ENCODE data around the gene TMPRSS9. TPM values are rescaled to one million over a fixed set of nuclear protein-coding genes. Genes with fewer than 3 reads are reported as not detected.
"Not testable (repeated sequence)": the region's sequence is repeated elsewhere in the genome, so short reads cannot be mapped to it uniquely, and the experiment has no call there.

TMPRSS9 gene
- total RNA-seq, 2 donors from 2014 or later, result not detected

DNA sequence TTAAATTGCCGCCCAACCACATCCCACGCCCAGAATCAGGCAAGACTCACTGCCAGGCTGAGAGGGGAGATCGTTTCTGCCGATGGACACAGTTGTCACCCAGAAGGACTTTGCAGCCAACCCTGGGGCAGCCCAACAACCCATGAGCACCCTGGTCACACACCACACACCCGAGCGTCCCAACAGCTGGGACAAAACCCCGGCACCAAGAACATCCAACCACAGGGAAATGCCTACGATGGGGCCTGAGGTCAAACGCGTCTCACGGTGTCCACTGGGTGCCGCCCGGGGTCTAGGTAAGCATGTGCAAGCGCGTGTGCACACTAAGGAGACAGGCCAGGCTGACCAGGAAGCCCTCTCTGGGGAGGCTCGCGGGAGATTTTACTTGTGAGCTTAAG lies 83.7 kb downstream of the TMPRSS9 start:
- intact Hi-C loops (cut with DNase I), result no loop called here
- no peak for DNase-seq (ENCODE audit: low spot score)

DNA sequence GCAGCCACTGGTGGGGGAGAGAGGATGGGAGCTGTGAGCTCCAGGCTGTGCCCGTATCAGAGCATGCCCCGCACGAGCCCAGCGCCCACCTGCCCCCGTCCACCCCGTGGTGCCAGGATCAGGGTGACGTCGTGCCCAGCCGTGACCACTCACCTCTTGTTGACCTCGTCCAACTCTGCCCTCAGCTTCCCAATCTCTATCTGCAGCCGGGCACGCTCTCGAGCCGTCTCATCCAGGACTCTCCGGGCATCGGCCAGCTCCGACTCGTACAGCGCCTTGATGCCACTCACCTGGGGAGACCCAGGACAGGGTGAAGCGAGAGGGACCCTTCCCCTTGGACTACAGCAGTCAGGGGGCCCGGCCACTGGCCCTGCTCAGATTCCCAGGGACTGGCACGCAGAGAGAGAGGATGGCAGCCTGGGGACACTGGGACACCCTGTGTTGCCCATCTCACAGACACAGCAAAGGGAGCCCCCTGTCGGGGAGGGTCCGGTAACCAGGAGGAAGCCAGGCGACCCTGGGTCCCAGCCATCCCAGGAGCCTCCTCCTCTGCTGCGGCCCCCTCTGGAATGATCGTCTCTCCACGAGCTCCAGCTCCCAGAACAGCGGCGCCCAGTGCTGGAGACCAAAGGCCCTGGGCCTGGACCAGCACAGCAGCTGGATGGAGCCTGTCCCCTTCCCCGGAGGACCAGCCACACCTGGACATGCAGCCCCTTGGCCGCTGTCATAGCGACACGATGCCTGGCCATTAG lies 84.4 kb downstream of the TMPRSS9 start:
- intact Hi-C loops (cut with DNase I), result no loop called here

DNA sequence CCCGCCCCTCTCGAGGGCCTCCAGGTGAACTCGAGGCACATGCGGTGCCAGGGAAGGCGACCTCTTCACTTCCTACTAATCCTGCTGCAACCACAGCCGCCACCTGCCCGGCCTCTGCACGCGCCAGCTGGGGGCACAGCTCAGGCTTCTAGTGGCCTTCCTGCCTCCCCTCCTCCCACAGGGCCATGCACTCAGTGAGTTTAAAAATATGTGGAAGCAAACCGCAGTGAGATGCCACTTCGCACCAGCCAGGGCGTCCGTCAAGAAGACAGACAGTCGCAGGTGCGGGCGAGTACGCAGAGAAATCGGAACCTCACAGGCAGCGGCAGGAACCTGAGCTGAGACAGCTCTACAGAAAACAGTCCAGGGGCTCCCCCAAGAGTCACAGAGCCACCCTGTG lies 86.3 kb downstream of the TMPRSS9 start:
- no peak for DNase-seq (ENCODE audit: low spot score)

More for the DNA sequence above, 84.4 kb downstream of the TMPRSS9 start:
- peak; percentile 79 for DNase-seq (ENCODE audit: low spot score)

DNA sequence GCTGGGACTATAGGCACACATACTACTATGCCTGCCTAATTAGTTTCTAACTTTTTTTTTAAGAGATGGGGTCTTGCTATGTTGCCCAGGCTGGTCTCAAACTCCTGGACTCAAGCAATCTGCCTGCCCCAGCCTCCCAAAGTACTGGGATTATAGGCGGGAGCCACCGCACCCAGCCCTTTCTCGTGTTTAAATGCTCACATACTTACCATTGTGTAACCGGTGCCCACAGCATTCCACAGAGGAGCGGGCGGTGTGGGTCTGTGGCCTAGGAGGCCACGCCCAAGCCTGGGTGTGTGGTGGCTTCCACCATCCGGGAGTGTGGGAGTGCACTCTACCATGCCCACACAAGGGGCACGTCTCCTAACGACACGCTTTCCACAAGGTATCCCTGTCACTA lies 89.0 kb downstream of the TMPRSS9 start:
- intact Hi-C loops (cut with DNase I), result no loop called here
- DNase-seq (ENCODE audit: low spot score), result no peak

More for the DNA sequence above, 86.3 kb downstream of the TMPRSS9 start:
- intact Hi-C loops (cut with DNase I), result no loop called here

DNA sequence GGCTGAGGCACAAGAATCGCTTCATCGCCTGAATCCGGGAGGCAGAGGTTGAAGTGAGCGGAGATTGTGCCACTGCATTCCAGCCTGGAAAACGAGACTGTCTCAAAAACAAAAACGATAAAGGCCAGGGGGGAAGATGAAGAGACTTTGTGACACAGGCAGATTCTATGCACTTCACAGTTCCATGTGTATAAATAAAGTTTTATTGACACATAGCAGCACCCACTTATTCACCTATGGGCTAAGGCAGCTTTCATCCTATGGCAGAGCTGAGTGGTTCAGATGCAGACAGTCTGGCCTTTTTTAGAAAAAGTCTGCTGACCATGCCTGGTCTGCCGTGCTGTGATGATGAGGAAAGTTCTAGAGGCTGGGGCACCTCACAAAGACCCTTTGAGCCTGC lies 91.1 kb downstream of the TMPRSS9 start:
- intact Hi-C loops (cut with DNase I), result loop anchor here in 1 of 2 donors (5.0 kb wide), 1 partner anchor 1971 kb away; no protein-coding TSS in a partner anchor

DNA sequence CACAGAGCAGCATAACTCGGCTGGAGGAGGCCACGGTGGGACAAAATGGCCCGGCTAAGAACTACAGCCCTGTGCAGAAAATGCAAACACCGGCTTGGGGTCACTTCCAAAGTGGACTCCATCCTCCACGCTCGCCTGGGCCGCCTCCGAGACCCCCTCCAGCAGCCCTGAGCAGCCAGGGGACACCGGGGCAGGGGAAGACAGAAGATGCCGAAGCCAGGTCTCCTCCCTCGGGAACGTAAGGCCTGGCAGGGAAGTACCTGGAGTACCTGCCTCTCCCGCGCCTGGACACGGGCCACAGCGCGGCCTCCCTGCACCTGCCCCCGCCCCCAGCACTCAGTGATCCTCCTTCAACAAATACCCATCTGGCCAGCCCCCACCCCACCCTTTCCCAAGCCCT lies 91.7 kb downstream of the TMPRSS9 start:
- intact Hi-C loops (cut with DNase I), result loop anchor here in 1 of 2 donors (5.0 kb wide), 1 partner anchor 1971 kb away; no protein-coding TSS in a partner anchor
- no peak for DNase-seq (ENCODE audit: low spot score)

More for the DNA sequence above, 91.1 kb downstream of the TMPRSS9 start:
- DNase-seq (ENCODE audit: low spot score), result no peak

DNA sequence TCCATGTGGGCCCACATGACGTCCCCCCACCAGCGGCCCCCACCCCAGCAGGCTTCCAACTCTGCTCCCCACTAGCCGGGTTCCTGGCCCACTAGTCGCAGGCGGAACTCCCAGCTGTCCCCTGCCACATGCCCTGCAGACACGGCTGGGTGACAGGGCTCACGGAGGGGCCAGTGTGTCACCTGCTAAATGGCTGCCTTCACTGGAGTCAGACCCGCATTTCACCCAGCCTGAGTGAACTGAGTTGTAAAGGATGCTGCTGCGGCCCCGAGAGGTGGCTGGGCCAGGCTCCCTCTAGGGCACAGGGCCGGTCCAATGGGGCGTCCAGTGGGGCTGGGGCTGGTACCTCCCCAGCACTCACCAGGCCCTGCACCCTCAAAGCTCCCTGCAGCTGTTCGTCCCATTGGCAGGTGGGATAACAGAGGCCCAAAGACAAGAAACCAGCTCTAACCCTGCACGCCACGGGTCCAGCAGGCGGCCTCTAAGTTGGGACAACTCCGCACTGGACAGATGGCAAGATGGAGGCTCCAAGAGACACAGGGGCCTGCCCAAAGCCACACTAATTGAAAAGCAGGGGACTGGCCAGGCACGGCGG lies 93.5 kb downstream of the TMPRSS9 start:
- intact Hi-C loops (cut with DNase I), result loop anchor here in 1 of 2 donors (5.0 kb wide), 1 partner anchor 1969 kb away; no protein-coding TSS in a partner anchor
- no peak for DNase-seq (ENCODE audit: low spot score)

DNA sequence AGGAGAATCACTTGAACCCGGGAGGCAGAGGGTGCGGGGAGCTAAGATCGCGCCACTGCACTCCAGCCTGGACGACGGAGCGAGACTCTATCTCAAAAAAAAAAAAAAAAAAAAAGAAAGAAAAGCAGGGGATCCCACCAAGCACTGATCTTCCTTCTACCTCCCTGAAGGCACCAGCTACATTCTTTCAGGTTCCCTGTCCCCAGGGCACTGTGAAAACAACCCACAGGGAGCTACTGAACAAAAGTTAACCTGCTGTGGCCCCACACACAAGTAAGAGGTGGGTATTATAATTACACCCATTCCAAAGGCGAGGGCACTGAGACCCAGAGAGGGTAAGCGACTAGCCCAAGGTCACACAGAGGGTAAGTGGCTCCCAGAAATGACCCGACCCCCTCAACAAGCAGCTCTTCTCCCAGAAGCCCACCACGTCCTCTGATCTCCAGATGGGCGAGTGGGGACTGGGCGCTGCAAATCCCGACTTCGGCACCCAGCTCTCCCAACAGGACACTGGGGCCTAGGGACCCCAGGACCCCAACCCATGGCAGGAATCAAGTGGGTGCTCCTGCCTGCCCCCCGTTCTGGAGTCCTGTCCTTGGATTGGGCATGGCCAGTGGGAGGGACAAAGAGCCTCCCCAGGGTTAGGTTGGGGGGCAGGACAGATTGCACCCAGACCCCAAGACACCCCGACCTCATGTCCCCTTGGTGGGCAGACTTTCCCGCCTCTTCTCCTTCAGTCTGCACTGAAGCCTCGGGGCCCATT lies 94.3 kb downstream of the TMPRSS9 start:
- intact Hi-C loops (cut with DNase I), result loop anchor here in 1 of 2 donors (5.0 kb wide), 1 partner anchor 1968 kb away; no protein-coding TSS in a partner anchor
- DNase-seq (ENCODE audit: low spot score), result no peak

DNA sequence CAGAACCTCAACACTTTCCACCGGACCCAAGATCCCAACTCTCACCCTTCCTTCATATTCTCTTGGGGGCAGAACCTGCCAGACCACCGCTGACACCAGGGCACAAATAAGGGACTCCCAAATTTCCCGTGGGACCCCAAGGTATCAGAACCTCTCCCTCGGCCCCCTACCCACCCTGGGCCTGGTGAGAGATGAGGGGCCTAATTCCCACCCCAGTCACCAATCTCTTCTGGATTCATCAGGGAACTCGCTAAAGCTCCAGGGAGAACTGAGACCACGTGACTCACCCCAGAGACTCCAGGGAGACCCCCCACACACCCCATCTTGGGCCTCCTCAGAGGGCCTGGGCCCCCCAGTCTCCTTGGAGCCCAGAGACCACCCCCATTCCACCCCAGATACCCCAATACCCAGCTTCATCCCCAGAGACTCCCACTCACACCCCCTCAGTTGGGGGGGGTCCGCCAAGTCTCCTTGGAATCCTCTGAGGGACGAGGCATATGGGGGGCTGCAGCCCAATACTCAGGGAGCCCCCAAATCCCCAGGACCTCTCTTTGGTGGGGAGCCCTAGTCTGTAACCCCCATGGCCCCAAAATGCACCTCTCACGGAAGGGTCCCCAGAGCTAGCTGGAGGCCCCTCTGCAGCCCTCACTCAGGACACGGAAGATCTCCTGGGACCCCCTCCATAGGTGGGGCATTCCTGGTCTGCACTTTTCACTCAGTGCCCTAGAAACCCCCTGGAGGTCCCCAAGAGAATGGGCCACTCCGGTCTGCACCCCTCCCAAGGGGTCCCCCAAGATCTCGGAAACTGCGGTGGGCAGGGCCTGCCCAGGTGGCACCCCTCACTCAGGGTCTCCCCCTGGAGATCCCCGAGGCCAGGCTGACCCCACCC lies 95.1 kb downstream of the TMPRSS9 start:
- peak; percentile 79 for DNase-seq (ENCODE audit: low spot score)
- intact Hi-C loops (cut with DNase I), result loop anchor here in 1 of 2 donors (5.0 kb wide), 1 partner anchor 1967 kb away; no protein-coding TSS in a partner anchor

DNA sequence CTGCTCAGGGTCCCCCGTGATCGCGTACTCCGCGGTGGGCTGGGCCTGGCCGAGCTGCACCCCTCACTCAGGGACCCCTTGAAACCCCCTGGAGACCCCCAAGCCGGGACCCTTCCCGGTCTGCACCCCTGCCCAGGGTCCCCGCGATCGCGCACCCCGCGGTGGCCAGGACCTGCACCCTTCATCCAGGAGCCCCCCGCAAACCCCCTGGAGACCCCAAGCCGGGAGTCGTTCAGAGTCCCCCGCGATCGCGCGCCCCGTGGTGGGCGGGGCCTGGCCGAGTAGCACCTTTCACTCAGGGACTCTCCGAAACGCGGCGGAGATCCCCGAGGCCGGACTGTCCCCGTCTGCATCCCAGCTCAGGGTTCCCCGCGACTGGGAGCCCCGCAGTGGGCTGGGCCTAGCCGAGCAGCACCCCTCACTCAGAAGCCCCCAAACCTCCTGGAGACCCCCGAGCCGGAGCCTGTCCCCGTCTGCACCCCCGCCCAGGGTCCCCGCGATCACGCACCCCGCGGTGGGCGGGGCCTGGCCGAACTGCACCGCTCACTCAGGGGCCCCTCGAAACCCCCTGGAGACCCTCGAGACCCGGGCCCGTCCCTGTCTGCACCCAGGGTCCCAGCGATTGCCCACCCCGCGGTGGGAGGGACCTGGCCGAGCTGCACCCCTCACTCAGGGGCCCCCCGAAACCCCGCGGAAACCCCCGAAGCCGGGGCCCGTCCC lies 95.9 kb downstream of the TMPRSS9 start:
- intact Hi-C loops (cut with DNase I), result no loop called here
- DNase-seq (ENCODE audit: low spot score), result peak; percentile 84

DNA sequence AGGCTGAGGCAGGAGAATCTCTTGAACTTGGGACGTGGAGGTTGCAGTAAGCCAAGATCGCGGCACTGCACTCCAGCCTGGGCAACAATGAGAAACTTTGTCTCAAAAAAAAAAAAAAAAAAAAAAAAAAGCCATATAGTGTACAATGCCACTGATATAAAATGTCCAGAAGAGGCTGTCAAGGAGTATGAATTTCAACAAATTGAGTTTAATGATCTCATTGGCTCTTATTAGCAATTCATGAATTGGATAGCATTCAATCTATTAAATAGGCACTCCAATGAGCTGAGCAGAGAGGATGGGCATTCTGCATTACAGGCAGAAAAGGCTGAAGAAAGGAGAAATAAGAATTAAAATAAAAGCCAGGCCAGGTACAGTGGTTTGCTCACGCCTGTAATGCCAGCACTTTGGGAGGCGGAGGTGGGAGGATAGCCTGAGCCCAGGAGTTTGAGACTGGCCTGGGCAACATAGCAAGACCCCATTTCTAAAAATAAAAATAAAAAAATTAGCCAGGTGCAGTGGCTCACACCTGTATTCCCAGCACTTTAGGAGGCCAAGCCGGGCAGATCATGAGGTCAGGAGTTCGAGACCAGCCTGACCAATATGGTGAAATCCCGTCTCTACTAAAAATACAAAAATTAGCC lies 97.5 kb downstream of the TMPRSS9 start:
- intact Hi-C loops (cut with DNase I), result no loop called here
- DNase-seq (ENCODE audit: low spot score), result no peak

DNA sequence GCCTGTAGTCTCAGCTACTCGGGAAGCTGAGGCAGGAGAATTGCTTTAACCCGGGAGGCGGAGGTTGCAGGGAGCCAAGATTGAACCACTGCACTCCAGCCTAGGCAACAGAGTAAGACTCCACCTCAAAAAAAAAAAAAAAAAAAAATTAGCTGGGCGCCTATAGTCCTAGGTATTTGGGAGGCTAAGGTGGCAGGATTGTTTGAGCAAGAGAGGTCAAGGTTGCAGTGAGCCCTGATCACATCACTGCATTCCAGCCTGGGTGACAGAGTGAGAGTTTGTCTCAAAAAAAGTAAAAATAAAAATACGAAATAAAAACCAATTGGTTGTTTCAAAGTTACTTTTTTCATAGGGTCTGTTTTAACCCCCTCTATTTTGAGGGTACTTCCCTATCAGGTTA lies 98.0 kb downstream of the TMPRSS9 start:
- DNase-seq (ENCODE audit: low spot score), result no peak
- intact Hi-C loops (cut with DNase I), result no loop called here

DNA sequence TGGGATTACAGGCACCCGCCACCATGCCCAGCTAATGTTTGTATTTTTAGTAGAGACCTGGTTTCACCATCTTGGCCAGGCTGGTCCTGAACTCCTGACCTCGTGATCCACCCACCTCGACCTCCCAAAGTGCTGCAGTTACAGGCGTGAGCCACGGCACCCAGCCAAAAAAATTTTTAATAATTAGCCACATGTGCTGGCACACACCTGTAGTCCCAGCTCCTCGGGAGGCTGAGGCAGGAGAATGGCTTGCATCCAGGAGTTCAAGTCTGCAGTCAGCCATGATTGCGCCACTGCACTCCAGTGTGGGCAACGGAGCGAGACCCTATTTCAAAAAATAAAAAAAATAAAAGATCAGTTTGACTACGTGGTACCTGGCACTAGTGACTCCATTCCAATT lies 98.7 kb downstream of the TMPRSS9 start:
- DNase-seq (ENCODE audit: low spot score); intact Hi-C loops (cut with DNase I): not testable (repeated sequence)

DNA sequence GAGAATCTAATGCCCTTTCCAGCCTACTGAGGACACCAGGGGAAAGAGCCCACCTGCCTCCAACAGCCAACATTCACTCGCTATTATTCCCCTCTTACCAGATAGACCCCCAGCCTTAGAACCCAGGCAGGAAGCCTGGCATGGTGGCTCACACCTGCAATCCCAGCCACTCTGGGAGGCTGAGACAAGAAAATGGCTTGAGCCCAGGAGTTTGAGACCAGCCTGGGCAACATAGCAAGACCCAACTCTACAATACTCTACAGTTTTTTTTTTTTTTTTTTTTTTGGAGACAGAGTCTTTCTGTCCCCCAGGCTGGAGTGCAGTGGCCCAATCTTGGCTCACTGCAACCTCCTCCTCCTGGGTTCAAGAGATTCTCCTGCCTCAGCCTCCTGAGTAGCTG lies 100.2 kb downstream of the TMPRSS9 start:
- intact Hi-C loops (cut with DNase I), result no loop called here

DNA sequence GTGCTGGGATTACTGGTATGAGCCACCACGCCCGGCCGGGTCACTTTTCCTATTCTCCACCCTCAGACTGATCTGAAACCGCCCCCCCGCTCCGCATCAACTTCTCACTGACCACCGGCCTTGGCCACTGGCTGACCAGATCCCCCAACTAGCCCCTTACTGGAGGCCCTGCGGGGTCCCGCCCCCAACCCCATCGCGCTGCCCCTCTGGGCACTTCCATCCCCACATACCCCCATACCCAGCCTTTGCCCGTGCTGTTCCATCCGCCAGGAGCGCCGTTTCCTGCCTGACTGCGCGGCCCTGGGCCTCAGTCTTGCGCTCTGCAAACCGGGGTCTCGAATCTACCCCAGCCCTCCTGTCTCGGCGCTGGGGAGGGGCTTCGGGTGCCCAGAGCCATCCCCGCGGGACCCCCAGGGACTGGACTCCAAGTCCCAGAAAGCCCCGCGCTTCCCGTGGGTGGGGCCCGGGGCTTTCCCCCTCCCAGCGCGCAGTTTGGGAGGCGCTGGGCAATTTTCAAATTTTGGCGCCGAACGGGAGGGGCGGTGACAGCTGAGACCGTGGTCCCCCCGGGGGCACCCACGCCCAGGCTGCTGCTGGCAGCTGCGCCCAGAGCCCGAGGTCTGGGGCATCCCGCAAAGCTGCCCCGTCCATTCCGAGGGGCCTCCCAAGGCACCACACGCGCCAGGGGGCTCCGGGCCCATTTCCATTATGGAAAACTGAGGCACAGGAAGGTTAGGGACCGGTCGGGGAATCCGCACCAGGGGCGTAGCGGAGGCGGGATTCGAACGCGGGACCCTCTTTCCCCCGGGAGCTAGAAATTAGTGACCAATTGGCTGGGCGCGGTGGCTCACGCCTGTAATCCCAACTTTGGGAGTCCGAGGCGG lies 101.9 kb downstream of the TMPRSS9 start:
- peak; percentile 88 for DNase-seq (ENCODE audit: low spot score)
- intact Hi-C loops (cut with DNase I), result no loop called here

More for the DNA sequence above, 100.2 kb downstream of the TMPRSS9 start:
- DNase-seq (ENCODE audit: low spot score), result no peak

DNA sequence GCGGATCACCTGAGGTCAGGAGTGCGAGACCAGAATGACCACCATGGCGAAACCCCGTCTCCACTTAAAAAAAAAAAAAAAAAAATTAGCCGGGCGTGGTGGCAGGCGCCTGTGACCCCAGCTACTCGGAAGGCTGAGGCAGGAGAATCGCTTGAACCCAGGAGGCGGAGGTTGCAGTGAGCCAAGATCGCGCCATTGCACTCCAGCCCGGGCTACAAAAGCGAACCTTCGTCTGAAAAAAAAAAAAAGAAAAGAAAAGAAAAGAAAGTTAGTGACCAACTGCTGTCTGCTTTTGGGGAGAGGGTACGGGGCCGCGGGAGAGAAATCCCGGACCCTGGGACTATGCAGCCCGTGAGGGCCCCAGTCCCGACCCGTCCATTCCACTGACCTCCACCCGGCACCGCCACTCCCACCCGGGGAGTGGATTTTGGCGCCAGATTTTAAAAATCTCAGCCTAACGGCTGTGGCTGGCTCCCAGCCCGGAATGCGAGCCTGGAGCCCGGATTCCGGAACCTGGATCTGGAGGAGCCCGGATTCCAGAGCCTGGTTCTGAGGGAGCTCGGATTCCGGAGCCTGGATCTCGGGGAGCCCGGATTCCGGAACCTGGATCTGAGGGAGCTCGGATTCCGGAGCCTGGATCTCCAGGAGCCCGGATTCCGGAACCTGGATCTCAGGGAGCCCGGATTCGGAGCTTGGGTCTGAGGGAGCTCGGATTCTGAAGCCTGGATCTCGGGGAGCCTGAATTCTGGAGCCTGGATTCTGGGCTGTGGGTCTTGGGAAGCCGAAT lies 102.8 kb downstream of the TMPRSS9 start:
- peak; percentile 96 for DNase-seq (ENCODE audit: low spot score)
- intact Hi-C loops (cut with DNase I), result no loop called here

All from posterior vena cava (tissue), 2 donors.